Measurements from ENCODE around the gene BBS10.

The BBS10 gene

GRCh38 chr12:76318773-76319594 is 29.2 kb downstream of the BBS10 start:
- Histone ChIP-seq H3K27ac (ENCODE audit: low read depth, low read length) (no peak overlapping the region), H3F3A (ENCODE audit: control insufficient read depth, insufficient read depth) (no peaks in the 10 kb centered on the region), H3K36me3 (ENCODE audit: control insufficient read depth, low read length) (no peaks in the 10 kb centered on the region), H4K20me1 (ENCODE audit: control insufficient read depth, insufficient read depth, low read depth, low read length) (no peaks in the 10 kb centered on the region), H3K4me2 (ENCODE audit: low read length) (no peak overlapping the region), H3K9me2 (replicated peaks; ENCODE audit: control insufficient read depth, low read length) (no peaks in the 10 kb centered on the region), H3K27me3 (ENCODE audit: control insufficient read depth, low read length) (no peaks in the 10 kb centered on the region), H3K79me2 (ENCODE audit: control insufficient read depth, low read length) (no peaks in the 10 kb centered on the region), H3K9me3 (ENCODE audit: control insufficient read depth, insufficient read depth, low read length) (no peaks in the 10 kb centered on the region), H3K4me1 (ENCODE audit: control insufficient read depth, low read length) (no peaks in the 10 kb centered on the region), H3K4me3 (ENCODE audit: low read length) (no peak overlapping the region)
- TF ChIP-seq EZH2phosphoT487 (IDR thresholded peaks at IDR 0.05; ENCODE audit: borderline replicate concordance, low read length) (no peak), CTCF (IDR thresholded peaks at IDR 0.05; ENCODE audit: low read depth, low read length, poor library complexity, severe bottlenecking) (no peak)

- no peaks in the 10 kb centered on the region for H3K9me2 ChIP-seq (replicated peaks; ENCODE audit: control insufficient read depth, low read length)
- no peaks in the 10 kb centered on the region for H3K9me3 ChIP-seq (ENCODE audit: control insufficient read depth, insufficient read depth, low read length)
- H3K36me3 ChIP-seq (ENCODE audit: control insufficient read depth, low read length): no peaks in the 10 kb centered on the region
- H3F3A ChIP-seq (ENCODE audit: control insufficient read depth, insufficient read depth): no peaks in the 10 kb centered on the region
- H3K4me3 ChIP-seq (ENCODE audit: low read length): no peak overlapping the region
- H3K4me2 ChIP-seq (ENCODE audit: low read length): no peak overlapping the region
- H3K27me3 ChIP-seq (ENCODE audit: control insufficient read depth, low read length): no peaks in the 10 kb centered on the region
- TF ChIP-seq CTCF (IDR thresholded peaks at IDR 0.05; ENCODE audit: low read depth, low read length, poor library complexity, severe bottlenecking): no peak
- no peak for TF ChIP-seq EZH2phosphoT487 (IDR thresholded peaks at IDR 0.05; ENCODE audit: borderline replicate concordance, low read length)
- H4K20me1 ChIP-seq (ENCODE audit: control insufficient read depth, insufficient read depth, low read depth, low read length): no peaks in the 10 kb centered on the region
- H3K4me1 ChIP-seq (ENCODE audit: control insufficient read depth, low read length): no peaks in the 10 kb centered on the region
- no peaks in the 10 kb centered on the region for H3K79me2 ChIP-seq (ENCODE audit: control insufficient read depth, low read length)
- no peak overlapping the region for H3K27ac ChIP-seq (ENCODE audit: low read depth, low read length)
Observed at GRCh38 chr12:76317976-76318375, 30.2 kb downstream of the BBS10 start.

- TF ChIP-seq CTCF (IDR thresholded peaks at IDR 0.05; ENCODE audit: low read depth, low read length, poor library complexity, severe bottlenecking) (no peak), EZH2phosphoT487 (IDR thresholded peaks at IDR 0.05; ENCODE audit: borderline replicate concordance, low read length) (no peak)
- Histone ChIP-seq H3K4me1 (ENCODE audit: control insufficient read depth, low read length) (no peaks in the 10 kb centered on the region), H3K79me2 (ENCODE audit: control insufficient read depth, low read length) (no peaks in the 10 kb centered on the region), H3K27me3 (ENCODE audit: control insufficient read depth, low read length) (no peaks in the 10 kb centered on the region), H3K4me3 (ENCODE audit: low read length) (no peak overlapping the region), H3K9me2 (replicated peaks; ENCODE audit: control insufficient read depth, low read length) (no peaks in the 10 kb centered on the region), H4K20me1 (ENCODE audit: control insufficient read depth, insufficient read depth, low read depth, low read length) (no peaks in the 10 kb centered on the region), H3K36me3 (ENCODE audit: control insufficient read depth, low read length) (no peaks in the 10 kb centered on the region), H3K4me2 (ENCODE audit: low read length) (no peak overlapping the region), H3K27ac (ENCODE audit: low read depth, low read length) (no peak overlapping the region), H3F3A (ENCODE audit: control insufficient read depth, insufficient read depth) (no peaks in the 10 kb centered on the region), H3K9me3 (ENCODE audit: control insufficient read depth, insufficient read depth, low read length) (no peaks in the 10 kb centered on the region)
Observed at GRCh38 chr12:76316468-76316867, 31.7 kb downstream of the BBS10 start.

All from DOHH2 (cell line).